ENCODE measurements around the gene TTC7B. TPM values are rescaled to one million over a fixed set of nuclear protein-coding genes. Genes with fewer than 3 reads are reported as not detected.
A peak's percentile ranks its signal among the peaks of the same experiment; 100 is the strongest.

The TTC7B gene
- total and polyA plus RNA-seq, 2 experiments from 2014 or later, result 7.9 to 28.6 TPM

DNA sequence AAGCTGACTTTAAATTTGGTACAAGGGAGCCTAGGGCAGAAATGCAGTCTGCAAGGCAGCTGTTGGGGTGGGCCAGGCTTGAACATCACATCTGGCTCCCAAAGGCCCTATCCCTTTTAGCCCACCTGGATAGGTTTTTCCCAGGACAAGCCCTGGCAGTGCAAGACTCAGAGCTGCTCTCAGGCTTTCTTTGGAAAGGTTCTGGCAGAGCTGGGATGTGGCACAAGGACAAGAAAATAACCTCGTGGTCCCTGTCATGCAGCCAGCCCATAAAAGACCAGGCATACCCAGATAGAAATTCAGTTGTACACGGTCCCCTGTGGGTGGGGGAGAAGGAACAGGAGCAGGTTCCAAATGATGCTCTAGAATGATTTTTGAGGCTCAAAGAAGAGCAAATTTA lies 206.9 kb downstream of the TTC7B start (continued):
- TF ChIP-seq POLR2AphosphoS5 (IDR thresholded peaks at IDR 0.05; ENCODE audit: low read depth) (no peak), JUNB (IDR thresholded peaks at IDR 0.05; ENCODE audit: unreplicated experiment) (no peak), EZH2phosphoT487 (IDR thresholded peaks at IDR 0.05; ENCODE audit: unreplicated experiment) (no peak), STAT1 (IDR thresholded peaks at IDR 0.05; ENCODE audit: unreplicated experiment) (no peak), EZH2 (IDR thresholded peaks at IDR 0.05; ENCODE audit: low read depth, unreplicated experiment) (no peak), ZNF331 (CRISPR knock-in tag; IDR thresholded peaks at IDR 0.05; ENCODE audit: low read depth) (no peak)
- TF ChIP-seq, protein P1, sequence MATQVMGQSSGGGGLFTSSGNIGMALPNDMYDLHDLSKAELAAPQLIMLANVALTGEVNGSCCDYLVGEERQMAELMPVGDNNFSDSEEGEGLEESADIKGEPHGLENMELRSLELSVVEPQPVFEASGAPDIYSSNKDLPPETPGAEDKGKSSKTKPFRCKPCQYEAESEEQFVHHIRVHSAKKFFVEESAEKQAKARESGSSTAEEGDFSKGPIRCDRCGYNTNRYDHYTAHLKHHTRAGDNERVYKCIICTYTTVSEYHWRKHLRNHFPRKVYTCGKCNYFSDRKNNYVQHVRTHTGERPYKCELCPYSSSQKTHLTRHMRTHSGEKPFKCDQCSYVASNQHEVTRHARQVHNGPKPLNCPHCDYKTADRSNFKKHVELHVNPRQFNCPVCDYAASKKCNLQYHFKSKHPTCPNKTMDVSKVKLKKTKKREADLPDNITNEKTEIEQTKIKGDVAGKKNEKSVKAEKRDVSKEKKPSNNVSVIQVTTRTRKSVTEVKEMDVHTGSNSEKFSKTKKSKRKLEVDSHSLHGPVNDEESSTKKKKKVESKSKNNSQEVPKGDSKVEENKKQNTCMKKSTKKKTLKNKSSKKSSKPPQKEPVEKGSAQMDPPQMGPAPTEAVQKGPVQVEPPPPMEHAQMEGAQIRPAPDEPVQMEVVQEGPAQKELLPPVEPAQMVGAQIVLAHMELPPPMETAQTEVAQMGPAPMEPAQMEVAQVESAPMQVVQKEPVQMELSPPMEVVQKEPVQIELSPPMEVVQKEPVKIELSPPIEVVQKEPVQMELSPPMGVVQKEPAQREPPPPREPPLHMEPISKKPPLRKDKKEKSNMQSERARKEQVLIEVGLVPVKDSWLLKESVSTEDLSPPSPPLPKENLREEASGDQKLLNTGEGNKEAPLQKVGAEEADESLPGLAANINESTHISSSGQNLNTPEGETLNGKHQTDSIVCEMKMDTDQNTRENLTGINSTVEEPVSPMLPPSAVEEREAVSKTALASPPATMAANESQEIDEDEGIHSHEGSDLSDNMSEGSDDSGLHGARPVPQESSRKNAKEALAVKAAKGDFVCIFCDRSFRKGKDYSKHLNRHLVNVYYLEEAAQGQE (IDR thresholded peaks at IDR 0.05; ENCODE audit: unreplicated experiment), result no peak

DNA sequence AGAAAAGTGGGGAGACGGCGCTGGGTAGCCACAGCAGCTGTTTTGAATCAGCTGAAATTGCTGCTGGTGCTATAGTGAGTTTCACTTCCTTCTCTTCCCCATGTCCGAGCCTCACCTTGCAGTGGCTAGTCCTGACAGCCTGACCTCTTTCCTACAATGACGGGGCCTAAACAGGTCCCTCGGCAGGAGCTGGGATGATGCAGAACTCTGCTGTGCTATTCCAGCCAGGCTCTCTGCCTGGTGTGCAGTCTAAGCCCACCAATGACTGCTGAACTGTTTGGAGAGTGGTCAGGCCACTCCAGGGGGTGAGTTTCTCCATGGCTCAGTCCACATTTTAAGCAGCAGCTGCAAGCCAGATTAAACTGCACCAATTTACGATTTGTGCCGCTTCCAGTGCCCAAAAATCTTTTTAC lies 207.3 kb downstream of the TTC7B start:
- Mint-ChIP-seq H3K27me3 (ENCODE audit: insufficient read depth, low read depth, poor library complexity) (no peaks in the 10 kb centered on the region), H3K36me3 (ENCODE audit: low read depth) (no peaks in the 10 kb centered on the region), H3K27ac (peak overlapping the region; percentile 42; the same call in 1 of the 2 replicates), H3K4me3 (no peak overlapping the region), H3K4me1 (peaks cover 46% of the 10 kb centered on the region), H3K9me3 (no peaks in the 10 kb centered on the region)
- DNase-seq (ENCODE audit: low spot score), result no peak
- Histone ChIP-seq H3K79me2 (replicated peaks; ENCODE audit: insufficient read depth) (no peaks in the 10 kb centered on the region), H3K27ac (ENCODE audit: low read depth) (no peak overlapping the region), H3K4me3 (no peak overlapping the region), H4K20me1 (replicated peaks; ENCODE audit: insufficient read depth) (no peaks in the 10 kb centered on the region), H3F3A (replicated peaks; ENCODE audit: low read depth) (no peaks in the 10 kb centered on the region), H3K9me2 (ENCODE audit: insufficient read depth) (no peaks in the 10 kb centered on the region), H3K4me1 (ENCODE audit: insufficient read depth) (peaks cover 36% of the 10 kb centered on the region), H3K4me2 (no peak overlapping the region), H2AFZ (no peak overlapping the region), H3K36me3 (ENCODE audit: insufficient read depth) (no peaks in the 10 kb centered on the region), H3K27me3 (ENCODE audit: insufficient read depth) (no peaks in the 10 kb centered on the region)
- no peak for TF ChIP-seq EZH2 (IDR thresholded peaks at IDR 0.05; ENCODE audit: low read depth, unreplicated experiment)
- ATAC-seq, result no peak

DNA sequence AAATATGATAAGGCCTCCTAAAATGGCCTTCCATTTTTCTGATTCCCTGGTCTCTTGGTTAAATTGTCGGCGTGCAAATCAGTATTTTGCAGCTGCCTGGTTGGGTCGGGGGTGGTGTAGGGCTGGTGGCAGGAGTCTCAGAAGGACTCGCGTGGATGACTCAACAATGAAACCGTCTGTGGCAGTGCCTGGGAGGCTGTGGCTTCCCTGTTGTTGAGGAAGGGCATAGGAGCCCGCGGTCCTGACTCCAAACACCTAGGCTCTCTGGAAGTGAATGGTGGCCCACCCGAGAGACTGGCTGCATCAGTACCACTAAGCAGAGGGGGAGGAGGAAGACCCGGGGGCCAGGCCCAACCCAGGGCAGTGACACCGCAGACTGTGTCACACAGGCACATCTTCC lies 207.9 kb downstream of the TTC7B start:
- H3K4me3 Mint-ChIP-seq, result no peak overlapping the region
- no peak overlapping the region for H3K4me2 ChIP-seq
- H3K27ac Mint-ChIP-seq, result peak overlapping the region; percentile 92
- no peak overlapping the region for H3K4me3 ChIP-seq
- no peaks in the 10 kb centered on the region for H3K27me3 ChIP-seq (ENCODE audit: insufficient read depth)
- no peaks in the 10 kb centered on the region for H3F3A ChIP-seq (replicated peaks; ENCODE audit: low read depth)
- H4K20me1 ChIP-seq (replicated peaks; ENCODE audit: insufficient read depth), result no peaks in the 10 kb centered on the region
- no peaks in the 10 kb centered on the region for H3K27me3 Mint-ChIP-seq (ENCODE audit: insufficient read depth, low read depth, poor library complexity)
- ATAC-seq (no peak), DNase-seq (ENCODE audit: low spot score) (no peak)
- H3K79me2 ChIP-seq (replicated peaks; ENCODE audit: insufficient read depth), result no peaks in the 10 kb centered on the region
- TF ChIP-seq, protein P2, sequence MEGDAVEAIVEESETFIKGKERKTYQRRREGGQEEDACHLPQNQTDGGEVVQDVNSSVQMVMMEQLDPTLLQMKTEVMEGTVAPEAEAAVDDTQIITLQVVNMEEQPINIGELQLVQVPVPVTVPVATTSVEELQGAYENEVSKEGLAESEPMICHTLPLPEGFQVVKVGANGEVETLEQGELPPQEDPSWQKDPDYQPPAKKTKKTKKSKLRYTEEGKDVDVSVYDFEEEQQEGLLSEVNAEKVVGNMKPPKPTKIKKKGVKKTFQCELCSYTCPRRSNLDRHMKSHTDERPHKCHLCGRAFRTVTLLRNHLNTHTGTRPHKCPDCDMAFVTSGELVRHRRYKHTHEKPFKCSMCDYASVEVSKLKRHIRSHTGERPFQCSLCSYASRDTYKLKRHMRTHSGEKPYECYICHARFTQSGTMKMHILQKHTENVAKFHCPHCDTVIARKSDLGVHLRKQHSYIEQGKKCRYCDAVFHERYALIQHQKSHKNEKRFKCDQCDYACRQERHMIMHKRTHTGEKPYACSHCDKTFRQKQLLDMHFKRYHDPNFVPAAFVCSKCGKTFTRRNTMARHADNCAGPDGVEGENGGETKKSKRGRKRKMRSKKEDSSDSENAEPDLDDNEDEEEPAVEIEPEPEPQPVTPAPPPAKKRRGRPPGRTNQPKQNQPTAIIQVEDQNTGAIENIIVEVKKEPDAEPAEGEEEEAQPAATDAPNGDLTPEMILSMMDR (conservative IDR thresholded peaks at IDR 0.05; ENCODE audit: low read depth in 2 of 2), result no peak
- TF ChIP-seq CREB1 (CRISPR knock-in tag; IDR thresholded peaks at IDR 0.05; ENCODE audit: low read depth) (no peak), ZNF331 (CRISPR knock-in tag; IDR thresholded peaks at IDR 0.05; ENCODE audit: low read depth) (no peak), NANOG (IDR thresholded peaks at IDR 0.05; ENCODE audit: borderline replicate concordance) (no peak), EZH2 (IDR thresholded peaks at IDR 0.05; ENCODE audit: low read depth, unreplicated experiment) (no peak), POLR2AphosphoS5 (IDR thresholded peaks at IDR 0.05; ENCODE audit: low read depth) (no peak), STAT1 (IDR thresholded peaks at IDR 0.05; ENCODE audit: unreplicated experiment) (no peak)
- TF ChIP-seq, protein P1 (IDR thresholded peaks at IDR 0.05; ENCODE audit: unreplicated experiment), result no peak
- peaks cover 53% of the 10 kb centered on the region for H3K4me1 Mint-ChIP-seq
- no peaks in the 10 kb centered on the region for H3K9me2 ChIP-seq (ENCODE audit: insufficient read depth)
- H3K36me3 Mint-ChIP-seq (ENCODE audit: low read depth), result no peaks in the 10 kb centered on the region
- no peak overlapping the region for H2AFZ ChIP-seq
- H3K9me3 Mint-ChIP-seq, result no peaks in the 10 kb centered on the region
- no peak overlapping the region for H3K27ac ChIP-seq (ENCODE audit: low read depth)
- H3K4me1 ChIP-seq (ENCODE audit: insufficient read depth), result peaks cover 42% of the 10 kb centered on the region
- no peaks in the 10 kb centered on the region for H3K36me3 ChIP-seq (ENCODE audit: insufficient read depth)

All from GM23338 (cell line).